IMR-90 (cell line): ENCODE measurements around the gene RAB6D. TPM values are rescaled to one million over a fixed set of nuclear protein-coding genes. Genes with fewer than 3 reads are reported as not detected.
"Not testable (repeated sequence)": the region's sequence is repeated elsewhere in the genome, so short reads cannot be mapped to it uniquely, and the experiment has no call there.

Source experiments
- ATAC-seq: fragments of 200-7000 bp; cut with Tn5 transposase; 2 replicates; pipeline ENCODE4 v1.9.1; 2020; ENCODE audit warnings: low read depth, mild to moderate bottlenecking, moderate library complexity
- BruUV-seq: library from RNA; stranded (reverse); fragments of 400-500 nt; replicated peaks from 2 replicates; lab custom pipeline; 2021; lab: Mats Ljungman, UMichigan
- CTCF ChIA-PET: fragments of 300-600 bp; formaldehyde crosslinking; extraction: SDS; loops from one replicate; lab custom pipeline; 2021; ENCODE audit warnings: antibody characterized with exemption; lab: Yijun Ruan, JAX
- POLR2A ChIA-PET: fragments of 300-600 bp; sonication (Branson Sonifier 250); formaldehyde crosslinking; loops from one replicate; lab custom pipeline; 2022; ENCODE audit warnings: antibody characterized with exemption; ENCODE audit not compliant: unreplicated experiment; lab: Charles Lee
- DNase-seq: peaks from one replicate; pipeline ENCODE4 v3.0.0; 2013
- H2AFZ ChIP-seq: replicated peaks from 2 replicates; pipeline ENCODE3; 2013; ENCODE audit warnings: low read length, mild to moderate bottlenecking; ENCODE audit not compliant: poor library complexity
- H2AK5ac ChIP-seq: 2 replicates; pipeline ENCODE4 v1.6.1; 2013; ENCODE audit warnings: low read depth, low read length, inconsistent platforms
- H2AK9ac ChIP-seq: replicated peaks from 2 replicates; pipeline ENCODE3; 2013; ENCODE audit warnings: mild to moderate bottlenecking, low read depth, low read length, moderate library complexity; ENCODE audit not compliant: poor library complexity
- H2BK120ac ChIP-seq: 2 replicates; pipeline ENCODE4 v1.6.1; 2013; ENCODE audit warnings: low read depth, low read length, inconsistent platforms
- H2BK15ac ChIP-seq: 3 replicates; pipeline ENCODE4 v1.6.1; 2013; ENCODE audit warnings: low read depth, low read length, inconsistent platforms
- H2BK20ac ChIP-seq: 2 replicates; pipeline ENCODE4 v1.6.1; 2013; ENCODE audit warnings: low read depth, mild to moderate bottlenecking, inconsistent platforms, low read length, moderate library complexity
- H2BK5ac ChIP-seq: 2 replicates; pipeline ENCODE4 v1.6.1; 2013; ENCODE audit warnings: mild to moderate bottlenecking, low read depth, low read length, inconsistent platforms; ENCODE audit not compliant: poor library complexity, severe bottlenecking
- H3K14ac ChIP-seq: replicated peaks from 2 replicates; pipeline ENCODE4 v1.6.1; 2013; ENCODE audit warnings: low read depth, low read length, inconsistent platforms
- H3K18ac ChIP-seq: 2 replicates; pipeline ENCODE4 v1.6.1; 2013; ENCODE audit warnings: low read depth, low read length, control low read depth
- H3K23ac ChIP-seq: 2 replicates; pipeline ENCODE4 v1.6.1; 2013; ENCODE audit warnings: low read depth, low read length, inconsistent platforms
- H3K27ac ChIP-seq: 2 replicates; pipeline ENCODE4 v1.5.1; 2013; ENCODE audit warnings: mild to moderate bottlenecking, control low read depth, low read length; ENCODE audit not compliant: insufficient read depth
- H3K27me3 ChIP-seq: 2 replicates; pipeline ENCODE4 v1.6.1; 2013; ENCODE audit warnings: low read length; ENCODE audit not compliant: control insufficient read depth, insufficient read depth
- H3K36me3 ChIP-seq: 2 replicates; pipeline ENCODE4 v1.6.1; 2013; ENCODE audit warnings: low read length, mixed read lengths; ENCODE audit not compliant: control insufficient read depth, insufficient read depth
- H3K4ac ChIP-seq: 2 replicates; pipeline ENCODE4 v1.6.1; 2013; ENCODE audit warnings: low read depth, low read length, inconsistent platforms
- H3K4me1 ChIP-seq: 2 replicates; pipeline ENCODE4 v1.6.1; 2013; ENCODE audit warnings: low read length, mixed read lengths; ENCODE audit not compliant: control insufficient read depth, insufficient read depth
- H3K4me2 ChIP-seq: 2 replicates; pipeline ENCODE4 v1.6.1; 2013; ENCODE audit warnings: low read depth, mild to moderate bottlenecking, control low read depth, low read length, moderate library complexity
- H3K4me3 ChIP-seq: 2 replicates; pipeline ENCODE4 v1.5.1; 2013; ENCODE audit warnings: low read depth, mild to moderate bottlenecking, control low read depth, low read length, moderate library complexity; ENCODE audit not compliant: insufficient read depth
- H3K56ac ChIP-seq: 2 replicates; pipeline ENCODE4 v1.6.1; 2013; ENCODE audit warnings: low read length, inconsistent platforms; ENCODE audit not compliant: insufficient read depth; ENCODE audit errors: extremely low read depth
- H3K79me1 ChIP-seq, 2 experiments: 2 replicates each; pipeline ENCODE4 v1.6.1; 2013; ENCODE audit warnings: low read length in 2 of 2, inconsistent platforms in 1 of 2, low read depth in 1 of 2
- H3K9ac ChIP-seq: 2 replicates; pipeline ENCODE4 v1.6.1; 2013; ENCODE audit warnings: low read depth, low read length, control low read depth
- H3K9me1 ChIP-seq: 2 replicates; pipeline ENCODE4 v1.6.1; 2013; ENCODE audit warnings: low read length, inconsistent platforms; ENCODE audit not compliant: insufficient read depth
- H3K9me3 ChIP-seq: 2 replicates; pipeline ENCODE4 v1.6.1; 2013; ENCODE audit warnings: low read length; ENCODE audit not compliant: control insufficient read depth, insufficient read depth
- H4K20me1 ChIP-seq: 2 replicates; pipeline ENCODE4 v1.6.1; 2013; ENCODE audit warnings: low read length, inconsistent platforms; ENCODE audit not compliant: insufficient read depth
- H4K5ac ChIP-seq: 2 replicates; pipeline ENCODE4 v1.6.1; 2013; ENCODE audit warnings: mild to moderate bottlenecking, low read depth, low read length, control low read depth
- H4K8ac ChIP-seq, 2 experiments: 2 replicates each; pipeline ENCODE4 v1.6.1; 2013; ENCODE audit warnings: low read depth in 2 of 2, low read length in 2 of 2, control low read depth in 1 of 2, inconsistent platforms in 1 of 2
- H4K91ac ChIP-seq: 2 replicates; pipeline ENCODE4 v1.6.1; 2013; ENCODE audit warnings: low read depth, low read length, inconsistent platforms; ENCODE audit not compliant: insufficient read depth
- CEBPB ChIP-seq: IDR thresholded peaks from 2 replicates; pipeline ENCODE4 v1.6.1; 2012; ENCODE audit warnings: low read depth, low read length, improper control_type of control experiment
- WGBS, 2 experiments: methylation state at CpG; one replicate each; pipeline versions ENCODE4 v1.1.5 to v1.1.7; 2013; ENCODE audit warnings: missing lambda C conversion rate in 2 of 2; ENCODE audit not compliant: insufficient read length in 1 of 2; ENCODE audit errors: extremely low coverage in 2 of 2; 5-methylcytosine and 5-hydroxymethylcytosine counted together
- dilution Hi-C: fragments of 300-500 bp; cut with HindIII; formaldehyde crosslinking; loops from one replicate; pipeline ENCODE4 v1.14.3; 2018; ENCODE audit warnings: low sequenced_read_pairs; ENCODE audit not compliant: unreplicated experiment
- in situ Hi-C: fragments of 300-500 bp; cut with MboI; formaldehyde crosslinking; loops from 3 replicates; pipeline ENCODE4 v1.14.3; 2019; ENCODE audit warnings: low sequenced_read_pairs, inconsistent platforms, mixed read lengths
- intact Hi-C: fragments of 100-400 bp; cut with micrococcal nuclease; formaldehyde crosslinking; loops from 2 replicates; pipeline ENCODE4 v1.10.0; 2022
- polyA plus RNA-seq, 3 experiments: library from polyadenylated mRNA; depleted of rRNA; stranded (reverse); fragments of >200 nt; gene quantifications; 2 replicates each; pipeline ENCODE4 v1.2.3, GENCODE V29; 2012; ENCODE audit warnings: low replicate concordance in 1 of 3
- total RNA-seq: library from RNA; depleted of rRNA; stranded (reverse); fragments of >200 nt; gene quantifications from 2 replicates; pipeline ENCODE4 v1.2.3, GENCODE V29; 2012

The RAB6D gene
- total and polyA plus RNA-seq, 2 of the 4 experiments (the other 2 are of a cell fraction) = not detected

GRCh38 chr2:131339307-131339706 lies 24.7 kb downstream of the RAB6D start:
- H3K27ac ChIP-seq, H4K8ac ChIP-seq, H3K4ac ChIP-seq, H2BK5ac ChIP-seq, H3K4me2 ChIP-seq, DNase-seq, ATAC-seq, H2BK15ac ChIP-seq, H3K9me1 ChIP-seq, H3K9me3 ChIP-seq, H2AK5ac ChIP-seq, H3K4me1 ChIP-seq, dilution Hi-C loops, CTCF ChIA-PET, H3K23ac ChIP-seq, H2BK120ac ChIP-seq, H3K4me3 ChIP-seq, H4K20me1 ChIP-seq, POLR2A ChIA-PET, H2AK9ac ChIP-seq, H3K79me1 ChIP-seq, H3K36me3 ChIP-seq, H4K5ac ChIP-seq, H2BK20ac ChIP-seq, H3K56ac ChIP-seq, H2AFZ ChIP-seq, BruUV-seq, H3K14ac ChIP-seq, H3K27me3 ChIP-seq, H3K9ac ChIP-seq, H4K91ac ChIP-seq, H3K18ac ChIP-seq: not testable (repeated sequence)
- no CpG with 5 or more reads among the region's 1 CpG for whole genome bisulfite sequencing, 2 experiments
- in situ Hi-C loops = loop anchor here (25.0 kb wide), 1 partner anchor 177 kb away; no protein-coding TSS in a partner anchor
- intact Hi-C loops = loop anchor here (10.0 kb wide), 1 partner anchor 545 kb away; no protein-coding TSS in a partner anchor
- TF ChIP-seq CEBPB = peak; percentile 55; the same call in 1 of the 2 replicates
